Measurements from ENCODE around the gene INCA1. TPM values are rescaled to one million over a fixed set of nuclear protein-coding genes. Genes with fewer than 3 reads are reported as not detected.

The INCA1 gene
- total RNA-seq, 2 experiments from 2014 or later: 0.82 TPM; not detected in 1

DNA sequence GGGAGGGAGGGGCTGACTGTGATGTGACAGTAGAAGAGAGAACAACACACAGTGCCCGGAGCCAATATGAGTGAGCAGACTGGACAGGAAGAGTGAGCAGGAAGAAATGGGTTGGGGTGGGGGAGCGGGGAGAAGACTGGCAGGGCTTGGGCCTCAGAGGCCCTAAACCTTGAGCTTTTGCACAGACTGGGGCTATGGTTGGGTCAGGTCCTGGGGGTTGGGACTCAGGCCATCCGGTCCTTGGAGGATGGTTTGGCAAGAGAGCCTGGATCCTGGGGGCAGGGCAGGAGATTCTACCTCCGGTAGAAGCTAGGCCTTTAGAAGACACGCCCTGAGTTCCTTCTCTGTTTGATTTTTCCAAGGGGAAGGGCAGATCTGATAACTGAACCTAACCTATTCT, 10.9 kb downstream of the INCA1 start:
- TF ChIP-seq, protein P1, sequence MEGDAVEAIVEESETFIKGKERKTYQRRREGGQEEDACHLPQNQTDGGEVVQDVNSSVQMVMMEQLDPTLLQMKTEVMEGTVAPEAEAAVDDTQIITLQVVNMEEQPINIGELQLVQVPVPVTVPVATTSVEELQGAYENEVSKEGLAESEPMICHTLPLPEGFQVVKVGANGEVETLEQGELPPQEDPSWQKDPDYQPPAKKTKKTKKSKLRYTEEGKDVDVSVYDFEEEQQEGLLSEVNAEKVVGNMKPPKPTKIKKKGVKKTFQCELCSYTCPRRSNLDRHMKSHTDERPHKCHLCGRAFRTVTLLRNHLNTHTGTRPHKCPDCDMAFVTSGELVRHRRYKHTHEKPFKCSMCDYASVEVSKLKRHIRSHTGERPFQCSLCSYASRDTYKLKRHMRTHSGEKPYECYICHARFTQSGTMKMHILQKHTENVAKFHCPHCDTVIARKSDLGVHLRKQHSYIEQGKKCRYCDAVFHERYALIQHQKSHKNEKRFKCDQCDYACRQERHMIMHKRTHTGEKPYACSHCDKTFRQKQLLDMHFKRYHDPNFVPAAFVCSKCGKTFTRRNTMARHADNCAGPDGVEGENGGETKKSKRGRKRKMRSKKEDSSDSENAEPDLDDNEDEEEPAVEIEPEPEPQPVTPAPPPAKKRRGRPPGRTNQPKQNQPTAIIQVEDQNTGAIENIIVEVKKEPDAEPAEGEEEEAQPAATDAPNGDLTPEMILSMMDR (conservative IDR thresholded peaks at IDR 0.05; ENCODE audit: low read length): no peak
- TF ChIP-seq EZH2phosphoT487 (IDR thresholded peaks at IDR 0.05; ENCODE audit: borderline replicate concordance, low read depth, low read length): no peak
- BruUV-seq (replicated peaks): no TSS peak
- intact Hi-C loops (cut with micrococcal nuclease; ENCODE audit: unreplicated experiment): loop anchor here (2.0 to 5.0 kb wide), 3 partner anchors 32 to 79 kb away; no protein-coding TSS in a partner anchor
- Histone ChIP-seq H3K27ac (ENCODE audit: low read depth, low read length, poor library complexity, severe bottlenecking) (peak overlapping the region; percentile 48), H2AFZ (ENCODE audit: low read length) (peak overlapping the region; percentile 83; the same call in 1 of the 2 replicates), H3K9me2 (ENCODE audit: insufficient read depth, low read length) (no peaks in the 10 kb centered on the region), H3K36me3 (ENCODE audit: insufficient read depth, low read length) (peaks cover 19% of the 10 kb centered on the region; the same call in 1 of the 2 replicates), H3K4me1 (ENCODE audit: insufficient read depth, low read length, poor library complexity, severe bottlenecking) (peaks cover 33% of the 10 kb centered on the region), H3K4me3 (ENCODE audit: low read depth, low read length, poor library complexity, severe bottlenecking) (peak overlapping the region; percentile 93), H4K20me1 (ENCODE audit: insufficient read depth, low read length) (no peaks in the 10 kb centered on the region), H3K79me2 (ENCODE audit: insufficient read depth, low read depth, low read length) (peaks cover 3% of the 10 kb centered on the region; the same call in 1 of the 2 replicates), H3K4me2 (ENCODE audit: low read length) (peak overlapping the region; percentile 99), H3K9me3 (ENCODE audit: low read length) (no peaks in the 10 kb centered on the region)
- no peak for DNase-seq (ENCODE audit: low spot score)
- ChIA-PET POLR2A (interaction anchor here (0.5 to 3.3 kb wide), 5 partner anchors 16 to 109 kb away, joined by 3 to 10 read pairs (median 5); partner anchors contain the start of gene SPAG7), CTCF (ENCODE audit: unreplicated experiment) (no interaction called here)

DNA sequence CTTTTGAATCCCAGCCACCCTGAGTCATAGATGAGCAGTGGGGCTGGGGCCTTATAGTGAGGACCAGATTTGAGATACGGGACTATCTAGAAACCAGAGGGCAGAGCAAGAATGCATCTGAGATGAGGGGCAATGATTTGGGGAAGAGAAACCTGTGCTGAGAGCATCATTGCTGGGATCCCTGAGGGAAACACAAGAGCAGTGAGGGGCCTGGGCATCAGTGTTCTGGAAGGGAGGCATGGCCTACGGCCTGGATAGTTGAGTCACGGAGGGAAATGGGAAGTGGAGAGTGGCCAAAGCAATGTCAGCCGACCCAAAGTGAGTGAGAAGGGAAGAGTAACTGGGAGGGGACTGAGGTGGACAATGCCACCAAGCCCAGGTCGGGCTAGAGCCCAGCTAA, 15.0 kb downstream of the INCA1 start:
- peaks cover 40% of the 10 kb centered on the region for H3K4me1 ChIP-seq (ENCODE audit: insufficient read depth, low read length, poor library complexity, severe bottlenecking)
- TF ChIP-seq EZH2phosphoT487 (IDR thresholded peaks at IDR 0.05; ENCODE audit: borderline replicate concordance, low read depth, low read length): no peak
- TF ChIP-seq, protein P1 (conservative IDR thresholded peaks at IDR 0.05; ENCODE audit: low read length): no peak
- no peaks in the 10 kb centered on the region for H3K9me3 ChIP-seq (ENCODE audit: low read length)
- H3K36me3 ChIP-seq (ENCODE audit: insufficient read depth, low read length): peaks cover 55% of the 10 kb centered on the region
- ChIA-PET POLR2A (interaction anchor here (0.7 kb wide), 1 partner anchor 102 kb away, joined by 3 read pairs; no protein-coding TSS in a partner anchor), CTCF (ENCODE audit: unreplicated experiment) (no interaction called here)
- H4K20me1 ChIP-seq (ENCODE audit: insufficient read depth, low read length): no peaks in the 10 kb centered on the region
- intact Hi-C loops (cut with micrococcal nuclease; ENCODE audit: unreplicated experiment): no loop called here
- no peak for DNase-seq (ENCODE audit: low spot score)
- no peak overlapping the region for H3K4me3 ChIP-seq (ENCODE audit: low read depth, low read length, poor library complexity, severe bottlenecking)
- H3K4me2 ChIP-seq (ENCODE audit: low read length): no peak overlapping the region
- no peak overlapping the region for H3K27ac ChIP-seq (ENCODE audit: low read depth, low read length, poor library complexity, severe bottlenecking)
- no peaks in the 10 kb centered on the region for H3K9me2 ChIP-seq (ENCODE audit: insufficient read depth, low read length)
- no peak overlapping the region for H2AFZ ChIP-seq (ENCODE audit: low read length)
- H3K79me2 ChIP-seq (ENCODE audit: insufficient read depth, low read depth, low read length): no peaks in the 10 kb centered on the region; the same call in 1 of the 2 replicates
- BruUV-seq (replicated peaks): no TSS peak

DNA sequence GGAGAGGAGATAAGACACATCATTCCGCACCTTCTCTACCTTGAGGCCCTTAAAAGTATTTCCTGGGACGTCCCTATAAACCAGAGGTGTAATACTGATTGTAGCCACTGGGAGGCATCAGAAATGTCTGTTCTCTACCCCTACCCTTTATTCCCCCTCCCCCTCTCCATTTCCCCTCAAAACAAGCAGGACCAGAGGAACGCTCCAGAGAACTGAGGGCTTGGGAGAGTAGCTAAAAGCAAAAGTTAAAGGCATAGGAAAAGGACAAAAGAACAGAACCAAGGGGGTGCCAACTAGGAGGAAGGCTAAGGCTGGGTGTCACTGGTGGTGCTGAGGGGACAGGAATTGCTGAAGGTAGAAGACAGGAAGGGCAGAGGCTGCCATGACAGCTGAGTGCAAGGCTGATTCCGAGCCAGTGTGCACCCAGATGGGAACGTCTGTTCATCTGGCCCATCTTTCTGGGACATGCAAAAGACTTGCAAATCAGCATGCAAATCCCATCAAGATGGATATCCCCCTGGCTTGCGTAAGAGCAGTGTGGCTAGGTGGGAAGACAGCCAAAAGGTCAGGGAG, 16.6 kb downstream of the INCA1 start:
- intact Hi-C loops (cut with micrococcal nuclease; ENCODE audit: unreplicated experiment): loop anchor here (1.0 kb wide), 2 partner anchors 39 to 82 kb away; no protein-coding TSS in a partner anchor

More for the DNA sequence above, 16.6 kb downstream of the INCA1 start:
- no peak overlapping the region for H2AFZ ChIP-seq (ENCODE audit: low read length)
- peak overlapping the region; percentile 49 for H3K4me2 ChIP-seq (ENCODE audit: low read length)
- DNase-seq (ENCODE audit: low spot score): peak; percentile 83
- peaks cover 63% of the 10 kb centered on the region for H3K36me3 ChIP-seq (ENCODE audit: insufficient read depth, low read length)
- H3K9me2 ChIP-seq (ENCODE audit: insufficient read depth, low read length): no peaks in the 10 kb centered on the region
- H3K4me3 ChIP-seq (ENCODE audit: low read depth, low read length, poor library complexity, severe bottlenecking): no peak overlapping the region
- H3K27ac ChIP-seq (ENCODE audit: low read depth, low read length, poor library complexity, severe bottlenecking): no peak overlapping the region
- H3K4me1 ChIP-seq (ENCODE audit: insufficient read depth, low read length, poor library complexity, severe bottlenecking): peaks cover 28% of the 10 kb centered on the region
- no peaks in the 10 kb centered on the region for H4K20me1 ChIP-seq (ENCODE audit: insufficient read depth, low read length)
- H3K9me3 ChIP-seq (ENCODE audit: low read length): no peaks in the 10 kb centered on the region
- ChIA-PET POLR2A (no interaction called here), CTCF (ENCODE audit: unreplicated experiment) (no interaction called here)
- no peaks in the 10 kb centered on the region for H3K79me2 ChIP-seq (ENCODE audit: insufficient read depth, low read depth, low read length)
- TF ChIP-seq, protein P1 (conservative IDR thresholded peaks at IDR 0.05; ENCODE audit: low read length): peak; percentile 90
- no peak for TF ChIP-seq EZH2phosphoT487 (IDR thresholded peaks at IDR 0.05; ENCODE audit: borderline replicate concordance, low read depth, low read length)
- no TSS peak for BruUV-seq (replicated peaks)

All from OCI-LY7 (cell line).